NCI-H2081 (cell line): ENCODE measurements around the gene MAP3K20.
"Not testable (repeated sequence)": the region's sequence is repeated elsewhere in the genome, so short reads cannot be mapped to it uniquely, and the experiment has no call there.

Experiments used
- DNase-seq, 2 experiments: peaks; one replicate each; lab custom pipeline; 2025; lab: John Stamatoyannopoulos, UW

The MAP3K20 gene

GRCh38 chr2:173075781-173076580 is at the start of gene MAP3K20:
Gene MAP3K20, plus strand, starts transcription at chr2:173075846. Its CDS starts 15,186 bp downstream, at chr2:173091032.
- DNase-seq: peak; percentile 55 to 74

- no peak for DNase-seq
Measured at GRCh38 chr2:173026479-173026878, 49.2 kb upstream of the MAP3K20 start.

- peak; percentile 70 to 83 for DNase-seq
Measured at GRCh38 chr2:173027181-173028128, 48.2 kb upstream of the MAP3K20 start.

- DNase-seq: no peak
Measured at GRCh38 chr2:173028141-173028540, 47.5 kb upstream of the MAP3K20 start.

GRCh38 chr2:173028671-173029070 is 47.0 kb upstream of the MAP3K20 start:
- DNase-seq: no peak

- peak in 1 of 2 experiments; percentile 21 for DNase-seq
Measured at GRCh38 chr2:173030561-173031490, 44.8 kb upstream of the MAP3K20 start.

GRCh38 chr2:173032032-173032431 is 43.6 kb upstream of the MAP3K20 start:
- no peak for DNase-seq

- no peak for DNase-seq
Measured at GRCh38 chr2:173033084-173033483, 42.6 kb upstream of the MAP3K20 start.

GRCh38 chr2:173034143-173034542 is 41.5 kb upstream of the MAP3K20 start:
- no peak for DNase-seq

- no peak for DNase-seq
Measured at GRCh38 chr2:173037245-173038120, 38.2 kb upstream of the MAP3K20 start.

- DNase-seq: not testable (repeated sequence)
Measured at GRCh38 chr2:173038257-173038656, 37.4 kb upstream of the MAP3K20 start.

- DNase-seq: no peak
Measured at GRCh38 chr2:173040729-173041128, 34.9 kb upstream of the MAP3K20 start.

- DNase-seq: no peak
Measured at GRCh38 chr2:173043476-173043875, 32.2 kb upstream of the MAP3K20 start.

- no peak for DNase-seq
Measured at GRCh38 chr2:173043897-173044519, 31.6 kb upstream of the MAP3K20 start.

GRCh38 chr2:173044686-173045085 is 31.0 kb upstream of the MAP3K20 start:
- DNase-seq: no peak

GRCh38 chr2:173045181-173045580 is 30.5 kb upstream of the MAP3K20 start:
- no peak for DNase-seq

- DNase-seq: no peak
Measured at GRCh38 chr2:173048522-173048896, 27.1 kb upstream of the MAP3K20 start.

- peak in 1 of 2 experiments; percentile 12 for DNase-seq
Measured at GRCh38 chr2:173048897-173049661, 26.6 kb upstream of the MAP3K20 start.

- no peak for DNase-seq
Measured at GRCh38 chr2:173049831-173050230, 25.8 kb upstream of the MAP3K20 start.
